Measurements from ENCODE around the gene DOCK4. TPM values are rescaled to one million over a fixed set of nuclear protein-coding genes. Genes with fewer than 3 reads are reported as not detected.
"Not testable (repeated sequence)": the region's sequence is repeated elsewhere in the genome, so short reads cannot be mapped to it uniquely, and the experiment has no call there.

DOCK4 gene
- total and polyA plus RNA-seq, 4 donors: 40.3 to 95.0 (median 56.4) TPM

DNA sequence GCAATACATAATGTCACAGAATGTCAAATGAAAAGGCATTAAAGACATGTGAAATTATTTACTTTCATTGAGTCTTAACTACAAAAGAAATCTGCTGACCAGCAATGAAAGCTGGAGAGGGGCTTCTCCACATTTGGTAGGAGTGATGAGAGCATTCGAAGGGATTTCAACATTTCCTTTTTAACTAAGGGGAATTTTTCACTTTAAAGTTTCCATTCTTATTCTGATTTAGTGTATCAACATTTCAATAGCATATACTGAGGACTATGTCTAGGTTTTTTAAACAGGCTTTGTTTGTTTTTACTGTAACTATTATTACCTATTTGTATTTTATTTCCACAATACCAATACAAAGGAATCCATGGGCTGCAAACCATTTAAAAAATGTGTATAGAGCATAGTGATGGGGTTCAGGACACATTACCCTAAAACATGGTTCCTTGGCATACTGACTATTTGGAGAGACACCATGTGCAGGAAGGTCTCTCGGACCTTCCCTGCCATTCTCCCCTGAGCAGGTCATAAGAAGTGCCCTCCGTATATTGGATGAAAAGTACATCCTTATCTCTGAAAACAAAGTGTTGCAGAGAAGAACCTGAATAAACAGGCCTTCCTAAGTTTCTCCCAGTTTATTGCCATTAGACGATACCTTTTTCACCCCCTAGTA, 278.7 kb downstream of the DOCK4 start:
- WGBS (ENCODE audit: insufficient coverage): 86% methylated on average over 2 of the region's 4 CpGs
- Histone ChIP-seq H3K4me3 (ENCODE audit: low read depth, low read length) (no peak overlapping the region), H3K4me1 (ENCODE audit: control insufficient read depth, insufficient read depth, low read length) (no peaks in the 10 kb centered on the region)

DNA sequence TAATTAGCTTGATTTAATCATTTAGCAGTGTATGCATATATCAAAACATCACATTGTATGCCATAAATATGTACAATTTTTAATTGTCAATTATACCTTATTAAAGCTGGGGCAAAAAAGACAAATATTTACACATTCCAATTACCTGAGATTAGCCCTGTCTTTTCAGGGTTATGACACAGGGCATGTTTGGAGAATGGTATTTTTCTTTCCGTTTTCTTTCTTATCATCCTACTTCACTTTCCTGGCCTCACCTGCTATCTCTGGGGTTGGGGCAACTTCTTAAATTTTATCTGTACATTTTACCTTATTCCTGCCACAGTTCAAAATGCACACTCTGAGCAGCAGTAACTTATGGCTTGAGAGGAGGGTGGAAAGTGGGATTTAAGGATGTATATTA, 285.9 kb downstream of the DOCK4 start:
- no peak overlapping the region for H3K27ac ChIP-seq (ENCODE audit: low read depth, low read length)
- H3K4me3 ChIP-seq (ENCODE audit: low read depth, low read length): no peak overlapping the region
- no peaks in the 10 kb centered on the region for H3K36me3 ChIP-seq (ENCODE audit: control insufficient read depth, insufficient read depth, low read length)
- no peaks in the 10 kb centered on the region for H3K9me3 ChIP-seq (ENCODE audit: control insufficient read depth, insufficient read depth, low read length)
- no peaks in the 10 kb centered on the region for H3K4me1 ChIP-seq (ENCODE audit: control insufficient read depth, insufficient read depth, low read length)
- DNase-seq (ENCODE audit: low read depth in 4 of 6, low spot score in 6 of 6): no peak
- no peaks in the 10 kb centered on the region for H3K27me3 ChIP-seq (ENCODE audit: control insufficient read depth, insufficient read depth, low read length)
- whole genome bisulfite sequencing (ENCODE audit: insufficient coverage): no CpG with 5 or more reads among the region's 1 CpG

More for the DNA sequence above, 278.7 kb downstream of the DOCK4 start:
- peaks cover 3% of the 10 kb centered on the region for H3K36me3 ChIP-seq (ENCODE audit: control insufficient read depth, insufficient read depth, low read length)
- no peak overlapping the region for H3K27ac ChIP-seq (ENCODE audit: low read depth, low read length)
- no peaks in the 10 kb centered on the region for H3K9me3 ChIP-seq (ENCODE audit: control insufficient read depth, insufficient read depth, low read length)
- no peaks in the 10 kb centered on the region for H3K27me3 ChIP-seq (ENCODE audit: control insufficient read depth, insufficient read depth, low read length)
- DNase-seq (ENCODE audit: low read depth in 4 of 6, low spot score in 6 of 6): no peak

DNA sequence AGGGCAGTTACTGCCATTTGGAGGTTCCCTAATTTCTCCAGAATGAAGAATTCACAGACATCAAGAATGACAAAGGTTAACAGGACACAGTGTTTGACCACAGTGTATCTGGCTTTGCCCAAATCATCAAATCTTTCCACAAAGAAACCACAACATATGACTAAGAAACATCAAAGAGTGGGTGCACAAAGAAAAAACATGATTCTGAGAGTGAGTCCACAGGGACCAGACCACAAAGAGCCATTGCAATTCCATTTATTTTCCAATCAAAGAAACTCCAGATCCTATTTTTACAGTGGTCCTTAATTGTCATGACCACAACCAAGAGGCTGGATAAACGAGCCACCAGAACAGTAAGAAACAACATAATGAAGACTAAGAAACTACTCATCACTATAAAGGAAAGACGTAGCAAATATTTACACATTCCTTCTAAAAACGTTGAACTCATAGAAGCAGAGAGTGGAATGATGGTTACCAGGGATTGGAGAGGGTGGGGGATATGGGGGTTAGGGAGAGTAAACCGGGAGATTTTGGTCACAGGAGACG, 286.5 kb downstream of the DOCK4 start:
- 100% methylated on average over 1 of the region's 5 CpGs for WGBS (ENCODE audit: insufficient coverage)
- no peak for DNase-seq (ENCODE audit: low read depth in 4 of 6, low spot score in 6 of 6)
- no peaks in the 10 kb centered on the region for H3K9me3 ChIP-seq (ENCODE audit: control insufficient read depth, insufficient read depth, low read length)

GRCh38 chr7:111919164-111919563, 287.0 kb downstream of the DOCK4 start:
- Histone ChIP-seq H3K27me3 (ENCODE audit: control insufficient read depth, insufficient read depth, low read length) (no peaks in the 10 kb centered on the region), H3K27ac (ENCODE audit: low read depth, low read length) (no peak overlapping the region), H3K36me3 (ENCODE audit: control insufficient read depth, insufficient read depth, low read length) (no peaks in the 10 kb centered on the region), H3K4me1 (ENCODE audit: control insufficient read depth, insufficient read depth, low read length) (no peaks in the 10 kb centered on the region), H3K9me3 (ENCODE audit: control insufficient read depth, insufficient read depth, low read length) (no peaks in the 10 kb centered on the region), H3K4me3 (ENCODE audit: low read depth, low read length) (no peak overlapping the region)
- no peak for DNase-seq (ENCODE audit: low read depth in 4 of 6, low spot score in 6 of 6)
- 75% methylated on average over 2 of the region's 2 CpGs for WGBS (ENCODE audit: insufficient coverage)

More for the DNA sequence above, 286.5 kb downstream of the DOCK4 start:
- no peak overlapping the region for H3K4me3 ChIP-seq (ENCODE audit: low read depth, low read length)
- no peak overlapping the region for H3K27ac ChIP-seq (ENCODE audit: low read depth, low read length)
- no peaks in the 10 kb centered on the region for H3K4me1 ChIP-seq (ENCODE audit: control insufficient read depth, insufficient read depth, low read length)
- no peaks in the 10 kb centered on the region for H3K27me3 ChIP-seq (ENCODE audit: control insufficient read depth, insufficient read depth, low read length)
- H3K36me3 ChIP-seq (ENCODE audit: control insufficient read depth, insufficient read depth, low read length): no peaks in the 10 kb centered on the region

GRCh38 chr7:111918461-111918860, 287.7 kb downstream of the DOCK4 start:
- Histone ChIP-seq H3K4me1 (ENCODE audit: control insufficient read depth, insufficient read depth, low read length) (no peaks in the 10 kb centered on the region), H3K27me3 (ENCODE audit: control insufficient read depth, insufficient read depth, low read length) (no peaks in the 10 kb centered on the region), H3K4me3 (ENCODE audit: low read depth, low read length) (no peak overlapping the region), H3K27ac (ENCODE audit: low read depth, low read length) (no peak overlapping the region), H3K36me3 (ENCODE audit: control insufficient read depth, insufficient read depth, low read length) (no peaks in the 10 kb centered on the region), H3K9me3 (ENCODE audit: control insufficient read depth, insufficient read depth, low read length) (no peaks in the 10 kb centered on the region)
- no peak for DNase-seq (ENCODE audit: low read depth in 4 of 6, low spot score in 6 of 6)
- WGBS (ENCODE audit: insufficient coverage): no CpG with 5 or more reads among the region's 4 CpGs

GRCh38 chr7:111917404-111917803, 288.8 kb downstream of the DOCK4 start:
- H3K36me3 ChIP-seq (ENCODE audit: control insufficient read depth, insufficient read depth, low read length); H3K9me3 ChIP-seq (ENCODE audit: control insufficient read depth, insufficient read depth, low read length); H3K27ac ChIP-seq (ENCODE audit: low read depth, low read length); H3K4me1 ChIP-seq (ENCODE audit: control insufficient read depth, insufficient read depth, low read length); H3K27me3 ChIP-seq (ENCODE audit: control insufficient read depth, insufficient read depth, low read length); H3K4me3 ChIP-seq (ENCODE audit: low read depth, low read length); DNase-seq (ENCODE audit: low read depth in 4 of 6, low spot score in 6 of 6): not testable (repeated sequence)
- WGBS (ENCODE audit: insufficient coverage): 94% methylated on average over 6 of the region's 11 CpGs

DNA sequence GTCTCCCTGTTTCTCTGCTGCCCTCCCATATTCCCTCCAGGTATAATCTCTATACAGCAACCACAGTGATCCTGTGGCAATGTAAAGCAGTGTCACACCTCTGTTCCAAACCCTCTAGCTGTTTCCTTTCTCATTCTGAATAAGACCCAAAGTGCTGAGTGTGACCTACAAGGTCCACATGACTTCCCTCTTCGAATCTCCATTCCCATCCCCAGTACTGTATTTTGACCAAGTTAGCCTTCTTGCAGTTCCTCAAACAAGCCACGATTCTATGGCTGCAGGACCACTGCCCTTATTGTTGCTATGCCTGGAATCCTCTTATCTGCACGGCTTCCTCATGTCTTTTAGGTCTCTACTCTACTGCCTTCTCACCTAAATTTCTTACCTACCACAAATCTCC, 291.9 kb downstream of the DOCK4 start:
- H3K4me1 ChIP-seq (ENCODE audit: control insufficient read depth, insufficient read depth, low read length): no peaks in the 10 kb centered on the region
- no peaks in the 10 kb centered on the region for H3K27me3 ChIP-seq (ENCODE audit: control insufficient read depth, insufficient read depth, low read length)
- WGBS (ENCODE audit: insufficient coverage): 92% methylated on average over 3 of the region's 3 CpGs
- H3K36me3 ChIP-seq (ENCODE audit: control insufficient read depth, insufficient read depth, low read length): no peaks in the 10 kb centered on the region
- H3K27ac ChIP-seq (ENCODE audit: low read depth, low read length): no peak overlapping the region
- DNase-seq (ENCODE audit: low read depth in 4 of 6, low spot score in 6 of 6): no peak
- no peak overlapping the region for H3K4me3 ChIP-seq (ENCODE audit: low read depth, low read length)
- H3K9me3 ChIP-seq (ENCODE audit: control insufficient read depth, insufficient read depth, low read length): no peaks in the 10 kb centered on the region

DNA sequence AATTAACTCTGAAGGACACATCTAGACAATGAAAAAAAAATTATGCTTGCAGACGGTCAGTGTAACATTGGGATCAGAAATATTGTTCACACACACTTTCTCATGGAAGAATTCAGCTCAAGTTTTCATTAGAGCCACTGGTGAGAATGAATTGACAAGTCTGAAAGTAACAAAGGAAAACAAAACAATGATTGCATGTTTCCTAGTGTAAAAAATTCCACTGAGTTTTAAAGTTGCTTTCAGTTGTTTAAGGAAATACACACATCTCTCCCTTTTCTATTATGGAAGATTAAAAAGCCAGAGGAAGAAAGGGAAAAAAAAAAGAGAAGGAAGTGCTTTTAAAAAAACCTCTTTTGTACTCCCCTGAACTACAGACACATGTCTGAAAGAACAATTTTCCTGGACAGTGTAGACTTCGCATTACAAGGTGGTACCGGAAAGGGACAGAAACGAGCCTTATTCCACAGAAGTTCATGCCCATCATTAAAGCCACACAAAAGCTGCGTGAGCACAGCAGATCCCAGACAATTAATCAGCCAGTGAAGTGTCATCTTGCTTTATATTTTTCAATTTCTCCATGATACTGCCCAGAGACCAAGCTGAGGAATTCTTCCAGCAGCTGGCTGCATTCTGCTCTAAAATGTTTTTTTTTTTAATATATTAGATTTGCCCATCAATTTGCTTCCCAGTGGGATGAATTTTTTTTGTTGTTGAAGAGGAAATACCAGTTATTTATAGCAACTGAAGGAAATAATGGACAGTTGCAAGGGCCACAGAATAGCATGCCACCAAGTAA, 294.8 kb downstream of the DOCK4 start:
- 30% methylated on average over 4 of the region's 5 CpGs for WGBS (ENCODE audit: insufficient coverage)
- DNase-seq (ENCODE audit: low read depth in 4 of 6, low spot score in 6 of 6): no peak
- Histone ChIP-seq H3K27ac (ENCODE audit: low read depth, low read length) (no peak overlapping the region), H3K27me3 (ENCODE audit: control insufficient read depth, insufficient read depth, low read length) (no peaks in the 10 kb centered on the region), H3K4me3 (ENCODE audit: low read depth, low read length) (no peak overlapping the region), H3K36me3 (ENCODE audit: control insufficient read depth, insufficient read depth, low read length) (peaks cover 3% of the 10 kb centered on the region), H3K4me1 (ENCODE audit: control insufficient read depth, insufficient read depth, low read length) (no peaks in the 10 kb centered on the region), H3K9me3 (ENCODE audit: control insufficient read depth, insufficient read depth, low read length) (no peaks in the 10 kb centered on the region)

GRCh38 chr7:111910656-111911055, 295.5 kb downstream of the DOCK4 start:
- Histone ChIP-seq H3K4me3 (ENCODE audit: low read depth, low read length) (no peak overlapping the region), H3K9me3 (ENCODE audit: control insufficient read depth, insufficient read depth, low read length) (no peaks in the 10 kb centered on the region), H3K27ac (ENCODE audit: low read depth, low read length) (no peak overlapping the region), H3K4me1 (ENCODE audit: control insufficient read depth, insufficient read depth, low read length) (no peaks in the 10 kb centered on the region), H3K27me3 (ENCODE audit: control insufficient read depth, insufficient read depth, low read length) (no peaks in the 10 kb centered on the region), H3K36me3 (ENCODE audit: control insufficient read depth, insufficient read depth, low read length) (peaks cover 3% of the 10 kb centered on the region)
- 90% methylated on average over 2 of the region's 5 CpGs for WGBS (ENCODE audit: insufficient coverage)
- no peak for DNase-seq (ENCODE audit: low read depth in 4 of 6, low spot score in 6 of 6)

DNA sequence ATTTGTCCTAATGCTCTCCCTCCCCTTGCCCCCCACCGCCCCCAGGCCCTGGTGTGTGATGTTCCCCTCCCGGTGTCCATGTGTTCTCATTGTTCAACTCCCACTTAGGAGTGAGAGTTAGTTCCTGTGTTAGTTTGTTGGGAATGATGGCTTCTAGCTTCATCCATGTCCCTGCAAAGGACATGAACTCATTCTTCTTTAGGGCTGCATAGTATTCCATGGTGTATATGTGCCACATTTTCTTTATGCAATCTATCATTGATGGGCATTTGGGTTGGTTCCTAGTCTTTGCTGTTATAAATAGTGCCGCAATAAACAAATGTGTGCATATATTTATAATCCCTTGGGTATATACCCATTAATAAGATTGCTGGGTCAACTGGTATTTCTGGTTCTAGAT, 297.5 kb downstream of the DOCK4 start:
- H3K4me1 ChIP-seq (ENCODE audit: control insufficient read depth, insufficient read depth, low read length); DNase-seq (ENCODE audit: low read depth in 4 of 6, low spot score in 6 of 6); H3K4me3 ChIP-seq (ENCODE audit: low read depth, low read length); H3K9me3 ChIP-seq (ENCODE audit: control insufficient read depth, insufficient read depth, low read length); H3K27me3 ChIP-seq (ENCODE audit: control insufficient read depth, insufficient read depth, low read length); H3K36me3 ChIP-seq (ENCODE audit: control insufficient read depth, insufficient read depth, low read length); H3K27ac ChIP-seq (ENCODE audit: low read depth, low read length): not testable (repeated sequence)
- no CpG with 5 or more reads among the region's 3 CpGs for WGBS (ENCODE audit: insufficient coverage)
